Testis (tissue), 3 donors: ENCODE data around the gene GRM7. TPM values are rescaled to one million over a fixed set of nuclear protein-coding genes. Genes with fewer than 3 reads are reported as not detected.

Experiments
- DNase-seq: peaks from one replicate; pipeline ENCODE4 v3.0.0-alpha.2; 2019
- H3K27ac ChIP-seq, 2 donors: fragments of 200-600 bp; sonication (generic); one replicate each; pipeline ENCODE4 v1.5.1; 2019
- H3K27me3 ChIP-seq: fragments of 200-600 bp; sonication (generic); one replicate; pipeline ENCODE4 v1.5.1; 2019
- H3K36me3 ChIP-seq: fragments of 200-600 bp; sonication (generic); one replicate; pipeline ENCODE4 v1.5.1; 2017; ENCODE audit warnings: low read depth; ENCODE audit errors: missing control alignments
- H3K4me1 ChIP-seq: fragments of 200-600 bp; sonication (generic); one replicate; pipeline ENCODE4 v1.5.1; 2019
- H3K4me3 ChIP-seq, 2 donors: fragments of 200-600 bp; sonication (generic); one replicate each; pipeline ENCODE4 v1.5.1; 2017 to 2019
- H3K9me3 ChIP-seq: fragments of 200-600 bp; sonication (generic); one replicate; pipeline ENCODE4 v1.5.1; 2017
- CTCF ChIP-seq, 3 experiments: fragments of 450-650 bp in 2 of 3; fragments of 200-600 bp in 1 of 3; sonication (generic) in 1 of 3; IDR thresholded peaks; one replicate each; pipeline ENCODE4 v1.5.1; 2016 to 2019; ENCODE audit warnings: antibody characterized with exemption in 3 of 3, mild to moderate bottlenecking in 2 of 3, moderate library complexity in 1 of 3
- POLR2A ChIP-seq: fragments of 450-650 bp; IDR thresholded peaks from one replicate; pipeline ENCODE4 v1.6.1; 2017; ENCODE audit warnings: antibody characterized with exemption, mild to moderate bottlenecking, moderate library complexity
- WGBS, 2 donors: methylation state at CpG; one replicate each; pipeline ENCODE4 v1.1.5; 2018; 5-methylcytosine and 5-hydroxymethylcytosine counted together
- intact Hi-C: fragments of 100-400 bp; cut with DNase I; formaldehyde crosslinking; loops from one replicate; pipeline ENCODE4 v1.15.1; 2023; ENCODE audit warnings: low total_unique reads
- polyA plus RNA-seq: library from polyadenylated mRNA; stranded (reverse); fragments of 350-450 nt; fragmentation: Illumina TruSeq; extraction: RNeasy Lipid Tissue Mini Kit (QIAGEN cat#74804); gene quantifications from one replicate; pipeline ENCODE4 v1.2.3, GENCODE V29; 2014; ENCODE audit warnings: low read depth, low replicate concordance; ENCODE audit not compliant: insufficient read depth
- total RNA-seq, 2 donors: library from RNA; depleted of rRNA; stranded (reverse); fragments of >200 nt; gene quantifications; one replicate each; pipeline ENCODE4 v1.2.3, GENCODE V29; 2016

Gene GRM7
- total and polyA plus RNA-seq, 3 donors from 2014 or later, result 2.0 to 3.2 (median 2.7) TPM

- no peaks in the 10 kb centered on the region for H3K4me1 ChIP-seq
- intact Hi-C loops, result no loop called here
- no peaks in the 10 kb centered on the region for H3K9me3 ChIP-seq
- no peak overlapping the region for H3K4me3 ChIP-seq
- no peaks in the 10 kb centered on the region for H3K36me3 ChIP-seq
- no peak overlapping the region for H3K27ac ChIP-seq
- WGBS, 2 donors, result 0 to 97% methylated on average over 1 of the region's 1 CpG
- TF ChIP-seq POLR2A, result no peak
- H3K27me3 ChIP-seq, result no peaks in the 10 kb centered on the region
- no peak for DNase-seq
Measured at GRCh38 chr3:7562892-7563291, 702.0 kb downstream of the GRM7 start.

GRCh38 chr3:7565574-7565973 lies 704.7 kb downstream of the GRM7 start:
- DNase-seq, result no peak
- H3K4me3 ChIP-seq, result no peak overlapping the region
- no peaks in the 10 kb centered on the region for H3K36me3 ChIP-seq
- H3K27ac ChIP-seq, result no peak overlapping the region
- no peaks in the 10 kb centered on the region for H3K27me3 ChIP-seq
- H3K9me3 ChIP-seq, result no peaks in the 10 kb centered on the region
- 88 to 94% methylated on average over 2 of the region's 2 CpGs for WGBS, 2 donors
- intact Hi-C loops, result no loop called here
- H3K4me1 ChIP-seq, result no peaks in the 10 kb centered on the region
- no peak for TF ChIP-seq POLR2A
- TF ChIP-seq CTCF (IDR thresholded peaks at IDR 0.05), result no peak

- H3K9me3 ChIP-seq, result no peaks in the 10 kb centered on the region
- H3K27me3 ChIP-seq, result no peaks in the 10 kb centered on the region
- H3K4me1 ChIP-seq, result no peaks in the 10 kb centered on the region
- no peak for TF ChIP-seq POLR2A
- TF ChIP-seq CTCF (IDR thresholded peaks at IDR 0.05), result no peak
- no peak for DNase-seq
- no peak overlapping the region for H3K4me3 ChIP-seq
- intact Hi-C loops, result no loop called here
- no peaks in the 10 kb centered on the region for H3K36me3 ChIP-seq
- no peak overlapping the region for H3K27ac ChIP-seq
Measured at GRCh38 chr3:7567160-7567559, 706.2 kb downstream of the GRM7 start.

GRCh38 chr3:7568526-7569184 lies 707.7 kb downstream of the GRM7 start:
- TF ChIP-seq POLR2A, result no peak
- no peak for TF ChIP-seq CTCF (IDR thresholded peaks at IDR 0.05)
- Histone ChIP-seq H3K27me3 (no peaks in the 10 kb centered on the region), H3K27ac (no peak overlapping the region), H3K9me3 (no peaks in the 10 kb centered on the region), H3K4me1 (no peaks in the 10 kb centered on the region), H3K4me3 (no peak overlapping the region), H3K36me3 (no peaks in the 10 kb centered on the region)
- DNase-seq, result no peak
- intact Hi-C loops, result no loop called here
- 85 to 97% methylated on average over 16 to 20 of the region's 34 CpGs for WGBS, 2 donors

GRCh38 chr3:7573330-7573729 lies 712.4 kb downstream of the GRM7 start:
- H3K36me3 ChIP-seq, result no peaks in the 10 kb centered on the region
- WGBS, 2 donors, result 36 to 49% methylated on average over 2 of the region's 2 CpGs
- H3K27ac ChIP-seq, result no peak overlapping the region
- DNase-seq, result no peak
- TF ChIP-seq CTCF (IDR thresholded peaks at IDR 0.05) (no peak), POLR2A (no peak)
- H3K4me3 ChIP-seq, result no peak overlapping the region
- H3K27me3 ChIP-seq, result no peaks in the 10 kb centered on the region
- intact Hi-C loops, result no loop called here
- no peaks in the 10 kb centered on the region for H3K9me3 ChIP-seq
- H3K4me1 ChIP-seq, result no peaks in the 10 kb centered on the region
